ENCODE measurements around the gene RIPPLY3. TPM values are rescaled to one million over a fixed set of nuclear protein-coding genes. Genes with fewer than 3 reads are reported as not detected.
"Not testable (repeated sequence)": the region's sequence is repeated elsewhere in the genome, so short reads cannot be mapped to it uniquely, and the experiment has no call there.

The RIPPLY3 gene
- total RNA-seq, 4 donors from 2014 or later = not detected

GRCh38 chr21:36988536-36988935 is 18.0 kb upstream of the RIPPLY3 start:
- H3K4me1 ChIP-seq = peaks cover 0 to 4% of the 10 kb centered on the region in 2 donors
- no peak overlapping the region for H3K4me3 ChIP-seq
- ATAC-seq (no peak), DNase-seq (no peak)
- no peak overlapping the region for H3K27ac ChIP-seq
- TF ChIP-seq, protein P1, sequence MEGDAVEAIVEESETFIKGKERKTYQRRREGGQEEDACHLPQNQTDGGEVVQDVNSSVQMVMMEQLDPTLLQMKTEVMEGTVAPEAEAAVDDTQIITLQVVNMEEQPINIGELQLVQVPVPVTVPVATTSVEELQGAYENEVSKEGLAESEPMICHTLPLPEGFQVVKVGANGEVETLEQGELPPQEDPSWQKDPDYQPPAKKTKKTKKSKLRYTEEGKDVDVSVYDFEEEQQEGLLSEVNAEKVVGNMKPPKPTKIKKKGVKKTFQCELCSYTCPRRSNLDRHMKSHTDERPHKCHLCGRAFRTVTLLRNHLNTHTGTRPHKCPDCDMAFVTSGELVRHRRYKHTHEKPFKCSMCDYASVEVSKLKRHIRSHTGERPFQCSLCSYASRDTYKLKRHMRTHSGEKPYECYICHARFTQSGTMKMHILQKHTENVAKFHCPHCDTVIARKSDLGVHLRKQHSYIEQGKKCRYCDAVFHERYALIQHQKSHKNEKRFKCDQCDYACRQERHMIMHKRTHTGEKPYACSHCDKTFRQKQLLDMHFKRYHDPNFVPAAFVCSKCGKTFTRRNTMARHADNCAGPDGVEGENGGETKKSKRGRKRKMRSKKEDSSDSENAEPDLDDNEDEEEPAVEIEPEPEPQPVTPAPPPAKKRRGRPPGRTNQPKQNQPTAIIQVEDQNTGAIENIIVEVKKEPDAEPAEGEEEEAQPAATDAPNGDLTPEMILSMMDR (IDR thresholded peaks at IDR 0.05 in 4 of 5, conservative IDR thresholded peaks at IDR 0.05 in 1 of 5) = no peak
- TF ChIP-seq POLR2A (IDR thresholded peaks at IDR 0.05) = no peak
- no peaks in the 10 kb centered on the region for H3K36me3 ChIP-seq
- no peaks in the 10 kb centered on the region for H3K9me3 ChIP-seq
- intact Hi-C loops (cut with DNase I; ENCODE audit: low total_unique reads) = no loop called here
- no peaks in the 10 kb centered on the region for H3K27me3 ChIP-seq
- in situ Hi-C loops (cut with MboI; ENCODE audit: low sequenced_read_pairs in 4 of 4) = no loop called here

- H3K27me3 ChIP-seq; DNase-seq; in situ Hi-C loops (cut with MboI; ENCODE audit: low sequenced_read_pairs in 4 of 4); intact Hi-C loops (cut with DNase I; ENCODE audit: low total_unique reads); H3K4me1 ChIP-seq; H3K9me3 ChIP-seq; H3K36me3 ChIP-seq: not testable (repeated sequence)
- peak in 1 of 2 donors; percentile 0 for ATAC-seq
- Histone ChIP-seq H3K27ac (peak overlapping the region; percentile 84 to 94 (median 92)), H3K4me3 (peak overlapping the region; percentile 65 to 76 (median 68))
These were observed 17.3 kb upstream of the RIPPLY3 start for GRCh38 chr21:36989199-36989698.

- Histone ChIP-seq H3K9me3 (no peaks in the 10 kb centered on the region), H3K36me3 (no peaks in the 10 kb centered on the region), H3K27ac (peak overlapping the region; percentile 84 to 94 (median 92)), H3K4me1 (peaks cover 0 to 4% of the 10 kb centered on the region in 2 donors), H3K27me3 (peaks cover 0 to 5% (median 0%) of the 10 kb centered on the region in 3 donors), H3K4me3 (peak overlapping the region; percentile 65 to 76 (median 68))
- intact Hi-C loops (cut with DNase I; ENCODE audit: low total_unique reads) (loop anchor here (1.0 to 5.0 kb wide), 4 partner anchors 20 to 77 kb away; partner anchors contain the start of gene HLCS), in situ Hi-C loops (cut with MboI; ENCODE audit: low sequenced_read_pairs in 4 of 4) (no loop called here)
- ATAC-seq = peak; percentile 93 to 95
- peak in 1 of 2 donors; percentile 24 for TF ChIP-seq POLR2A (IDR thresholded peaks at IDR 0.05)
- TF ChIP-seq, protein P1 (IDR thresholded peaks at IDR 0.05 in 4 of 5, conservative IDR thresholded peaks at IDR 0.05 in 1 of 5) = peak; percentile 75 to 98 (median 95)
- DNase-seq = peak; percentile 86 to 92
These were observed 16.6 kb upstream of the RIPPLY3 start for GRCh38 chr21:36989699-36990507.

- no peaks in the 10 kb centered on the region for H3K36me3 ChIP-seq
- DNase-seq (no peak), ATAC-seq (no peak)
- peaks cover 0 to 5% (median 0%) of the 10 kb centered on the region in 3 donors for H3K27me3 ChIP-seq
- in situ Hi-C loops (cut with MboI; ENCODE audit: low sequenced_read_pairs in 4 of 4) = no loop called here
- no peaks in the 10 kb centered on the region for H3K9me3 ChIP-seq
- TF ChIP-seq, protein P1 (IDR thresholded peaks at IDR 0.05 in 4 of 5, conservative IDR thresholded peaks at IDR 0.05 in 1 of 5) = no peak
- no peak for TF ChIP-seq POLR2A (IDR thresholded peaks at IDR 0.05)
- H3K27ac ChIP-seq = peak overlapping the region; percentile 84 to 94 (median 92)
- H3K4me1 ChIP-seq = peaks cover 0 to 4% of the 10 kb centered on the region in 2 donors
- intact Hi-C loops (cut with DNase I; ENCODE audit: low total_unique reads) = loop anchor here (1.0 to 5.0 kb wide), 4 partner anchors 20 to 77 kb away; partner anchors contain the start of gene HLCS
- H3K4me3 ChIP-seq = peak overlapping the region; percentile 65 to 76 (median 68)
These were observed 15.8 kb upstream of the RIPPLY3 start for GRCh38 chr21:36990508-36991205.
